T-helper 1 cell treated with Interleukin-12 subunit alpha and Interleukin-12 subunit beta and Interleukin-4 antibody, amounts not matched to agents 30 ng/mL and 1 ng/mL, for 36 hours (primary cell): Measurements from ENCODE around the gene CALU. TPM values are rescaled to one million over a fixed set of nuclear protein-coding genes. Genes with fewer than 3 reads are reported as not detected.

Experiments
- intact Hi-C: fragments of 100-400 bp; cut with micrococcal nuclease; formaldehyde crosslinking; loops from one replicate; pipeline ENCODE4 v1.15.1; 2024
- total RNA-seq: library from RNA; stranded (reverse); gene quantifications from 2 replicates; pipeline ENCODE4 v1.2.3, GENCODE V29; 2022

The CALU gene
- total RNA-seq, 1 donor from 2014 or later: 42.4 TPM

- intact Hi-C loops: no loop called here
These were observed 5.3 kb downstream of the CALU start for GRCh38 chr7:128744366-128744905.

DNA sequence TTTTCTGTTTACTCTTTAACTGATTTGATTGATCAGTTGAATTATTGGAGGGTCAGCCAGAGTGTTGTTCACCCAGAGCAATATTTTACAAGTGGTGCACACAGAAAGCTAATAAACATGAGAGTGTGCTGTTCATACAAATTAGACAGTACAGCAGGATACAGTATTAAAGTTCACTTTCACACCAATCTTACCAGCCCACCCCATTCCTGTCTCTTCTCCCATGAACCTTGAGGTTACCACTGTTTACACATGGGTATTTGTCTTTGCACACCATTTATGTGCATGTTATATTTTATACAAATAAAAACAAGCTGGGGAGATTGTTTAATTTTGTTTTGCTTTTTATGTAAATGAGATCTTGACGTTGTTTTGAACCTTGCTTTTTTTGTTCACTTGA is 6.5 kb downstream of the CALU start:
- intact Hi-C loops: no loop called here

DNA sequence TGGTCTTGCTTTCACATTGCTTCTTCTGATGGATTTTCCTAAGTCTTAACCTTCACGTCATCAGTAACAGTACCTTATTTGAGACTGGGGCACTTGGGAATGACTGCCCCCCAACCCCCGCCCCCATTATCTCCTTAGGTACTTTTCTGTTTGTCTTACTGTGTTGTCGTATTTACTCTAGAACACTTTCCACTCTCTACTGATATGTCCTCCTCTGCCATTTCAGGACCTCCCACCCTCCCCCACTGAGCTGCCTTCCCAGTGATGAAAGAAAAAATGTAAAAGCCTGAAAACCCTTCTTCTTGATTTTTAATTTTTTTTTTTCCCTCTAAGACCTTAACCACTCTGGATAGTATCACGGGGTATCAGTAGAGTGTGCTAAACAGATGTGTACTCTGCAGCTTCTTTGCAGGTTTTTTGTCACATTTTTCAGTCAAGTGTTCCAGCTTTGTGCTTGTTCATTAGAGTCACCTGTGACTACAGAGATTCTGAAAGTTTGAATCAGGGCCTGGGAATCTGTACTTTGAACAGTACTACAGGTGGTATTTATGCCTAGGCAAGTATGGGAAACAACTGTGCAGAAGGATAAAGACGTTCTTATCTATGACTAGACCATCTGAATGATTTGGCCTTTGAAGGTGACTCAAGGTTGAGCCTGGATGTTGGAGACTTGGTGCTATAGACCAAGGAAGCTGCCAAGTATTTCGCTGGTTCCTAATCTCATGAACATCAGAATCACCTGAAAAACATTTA is 8.3 kb downstream of the CALU start:
- intact Hi-C loops: no loop called here

GRCh38 chr7:128752251-128752650 is 13.1 kb downstream of the CALU start:
- intact Hi-C loops: no loop called here

DNA sequence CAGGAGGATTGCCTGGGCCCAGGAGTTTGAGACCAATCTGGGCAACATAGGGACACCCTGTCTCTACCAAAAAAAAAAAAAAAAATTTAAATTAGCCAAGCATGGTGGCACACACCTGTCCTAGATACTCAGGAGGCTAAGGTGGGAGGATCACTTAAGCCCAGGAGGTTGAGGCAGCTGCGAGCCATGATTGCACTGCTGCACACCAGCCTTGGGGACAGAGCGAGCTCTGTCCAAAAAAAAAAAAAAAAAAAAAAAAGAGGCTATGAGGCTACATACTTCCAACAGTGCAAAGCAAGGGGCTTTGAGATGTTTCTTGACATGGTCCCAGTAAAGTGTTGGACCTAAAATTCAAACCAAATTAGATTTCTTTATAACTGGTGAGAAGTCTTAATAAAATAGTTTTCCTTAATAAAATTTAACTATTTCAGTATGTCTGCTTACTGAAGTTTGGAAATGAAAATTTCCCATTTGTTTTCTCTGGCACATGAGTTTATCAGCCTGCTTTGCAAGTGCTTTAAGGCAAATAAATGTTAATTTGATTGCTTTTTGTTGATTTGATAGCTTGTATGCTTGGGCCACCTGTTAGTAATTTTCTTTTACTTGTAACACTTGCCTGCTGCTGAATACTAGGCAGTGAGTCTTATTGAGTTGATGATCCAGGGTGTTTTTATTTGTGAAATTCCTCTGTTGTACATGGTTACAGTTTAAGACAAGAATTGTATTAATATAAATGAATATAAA is 16.1 kb downstream of the CALU start:
- intact Hi-C loops: no loop called here

DNA sequence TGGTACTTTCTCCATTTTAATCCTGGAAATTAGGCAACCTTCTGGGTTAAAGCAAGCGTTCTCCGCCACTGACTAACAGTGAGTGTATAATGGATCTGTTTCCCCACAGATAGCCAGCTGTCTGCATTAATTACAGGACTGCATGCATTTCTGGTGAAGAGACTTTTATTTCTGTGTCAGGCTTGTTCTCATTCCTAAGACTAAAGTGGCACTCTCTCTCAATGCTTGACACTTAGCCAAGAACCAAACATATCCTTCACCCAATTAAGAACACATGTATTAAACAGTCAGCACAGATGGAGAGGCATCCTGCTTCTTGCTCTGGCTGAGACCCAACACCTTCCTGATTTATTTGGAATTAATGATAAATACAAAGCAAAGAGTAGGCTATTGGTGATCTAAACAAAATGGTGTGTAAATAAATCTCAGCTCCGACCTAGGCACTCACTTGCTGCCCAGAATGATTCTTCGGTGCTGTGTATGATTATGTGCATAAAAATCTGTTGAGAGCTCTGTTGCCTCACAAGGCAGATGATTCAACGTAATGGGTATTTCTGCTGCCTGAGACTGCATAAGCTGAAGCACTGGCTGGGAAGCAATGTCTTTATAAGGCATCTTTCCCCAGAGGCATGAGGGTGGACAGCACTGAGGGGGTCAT is 16.8 kb downstream of the CALU start:
- intact Hi-C loops: no loop called here

DNA sequence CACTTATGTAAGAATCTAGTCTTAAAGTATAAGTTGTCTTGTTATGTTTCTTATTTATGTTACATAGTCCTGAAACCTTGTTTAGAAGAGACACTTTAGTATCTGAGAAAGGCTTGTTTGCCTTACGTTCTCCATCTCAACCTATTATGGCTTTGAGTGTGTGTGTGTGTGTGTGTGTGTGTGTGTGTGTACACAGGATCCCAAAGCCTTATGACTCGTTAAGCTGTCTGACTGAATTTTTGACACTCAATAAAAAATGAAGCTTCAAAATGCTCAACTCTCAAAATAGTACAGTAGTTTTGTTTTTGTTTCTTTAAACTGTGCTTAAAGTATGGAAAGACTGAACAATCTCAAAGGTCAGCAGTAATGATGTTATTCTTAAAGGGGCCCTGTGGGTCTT is 18.0 kb downstream of the CALU start:
- intact Hi-C loops: no loop called here

DNA sequence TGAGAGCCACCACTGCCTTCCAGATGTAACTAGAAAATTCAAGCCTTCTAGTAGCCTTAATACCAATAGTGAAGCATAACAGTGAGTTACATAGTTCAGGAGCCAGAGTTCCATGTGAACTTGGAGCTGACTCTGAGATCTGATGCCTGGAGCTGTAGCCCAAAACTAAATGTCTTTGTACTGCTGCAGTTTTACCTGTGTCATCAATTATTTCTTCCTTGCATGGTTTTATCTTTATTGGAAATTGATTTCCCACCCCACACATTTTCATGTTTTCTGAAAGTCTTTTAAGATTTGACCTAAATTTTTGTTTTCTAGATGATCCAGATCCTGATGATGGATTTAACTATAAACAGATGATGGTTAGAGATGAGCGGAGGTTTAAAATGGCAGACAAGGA is 19.4 kb downstream of the CALU start:
- intact Hi-C loops: no loop called here

DNA sequence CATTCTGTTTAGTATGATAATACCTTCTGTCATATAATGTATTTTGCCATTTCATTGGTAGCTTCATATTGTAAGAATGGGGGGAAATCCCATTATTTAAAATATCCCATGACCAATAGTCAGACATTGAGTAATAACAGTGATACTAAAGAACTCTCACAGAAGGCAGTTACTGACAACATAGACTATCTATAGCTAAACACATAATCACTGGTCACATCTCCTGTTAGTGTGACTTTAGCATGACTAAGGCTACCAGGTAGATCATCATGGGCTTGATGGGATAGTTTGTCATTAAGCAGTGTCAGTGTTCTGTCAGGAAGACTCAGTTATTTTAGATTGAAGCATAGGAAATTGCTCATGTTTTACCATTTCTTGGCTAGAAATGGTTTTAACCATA is 20.1 kb downstream of the CALU start:
- intact Hi-C loops: no loop called here

- intact Hi-C loops: no loop called here
These were observed 24.4 kb downstream of the CALU start for GRCh38 chr7:128763541-128763940.

DNA sequence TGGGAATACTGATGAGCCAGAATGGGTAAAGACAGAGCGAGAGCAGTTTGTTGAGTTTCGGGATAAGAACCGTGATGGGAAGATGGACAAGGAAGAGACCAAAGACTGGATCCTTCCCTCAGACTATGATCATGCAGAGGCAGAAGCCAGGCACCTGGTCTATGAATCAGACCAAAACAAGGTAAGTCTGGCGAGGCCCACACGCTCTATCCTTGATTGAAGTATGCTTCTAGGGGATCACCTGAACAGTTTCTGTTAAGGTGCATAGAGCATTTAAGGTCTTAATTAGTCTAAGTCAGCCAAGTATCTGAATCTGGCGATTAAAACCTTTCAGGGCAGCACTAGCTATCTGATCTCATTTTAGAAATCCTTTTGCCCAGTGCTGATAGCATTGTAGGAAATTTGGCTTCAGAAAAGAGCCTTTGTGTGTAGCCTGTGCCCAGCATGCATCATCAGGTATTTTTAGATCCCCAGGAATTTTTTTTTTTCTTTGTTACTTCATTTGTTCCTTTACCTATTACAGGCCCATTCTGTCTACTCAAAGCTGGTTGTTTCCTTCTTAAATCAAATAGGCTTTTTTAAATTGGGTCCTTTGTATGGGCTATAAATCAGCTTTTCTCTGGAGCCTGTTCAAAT is 28.4 kb downstream of the CALU start:
- intact Hi-C loops: no loop called here

GRCh38 chr7:128770233-128770632 is 31.1 kb downstream of the CALU start:
- intact Hi-C loops: no loop called here

- intact Hi-C loops: no loop called here
These were observed 34.4 kb downstream of the CALU start for GRCh38 chr7:128773604-128774003.

GRCh38 chr7:128774029-128774689 is 35.0 kb downstream of the CALU start:
- intact Hi-C loops: no loop called here

DNA sequence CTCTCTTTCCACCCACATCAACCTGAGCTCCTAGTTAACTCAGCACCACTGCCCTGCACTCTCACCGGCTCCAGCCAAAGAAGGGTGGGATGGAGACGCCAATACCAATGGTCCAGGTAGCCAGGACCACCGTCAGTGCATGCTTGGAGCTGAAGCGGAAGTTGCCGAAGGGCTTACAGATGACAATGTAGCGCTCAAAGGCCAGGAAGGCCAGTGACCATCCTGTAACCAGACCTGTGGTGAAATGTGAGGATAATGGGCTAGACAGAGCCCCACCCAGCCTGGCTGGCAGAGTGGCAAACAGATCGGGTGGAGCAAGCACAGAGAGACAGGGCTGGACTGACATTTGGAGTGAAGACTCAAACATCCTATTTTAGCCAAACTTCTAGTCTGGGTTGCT is 35.8 kb downstream of the CALU start:
- intact Hi-C loops: no loop called here

DNA sequence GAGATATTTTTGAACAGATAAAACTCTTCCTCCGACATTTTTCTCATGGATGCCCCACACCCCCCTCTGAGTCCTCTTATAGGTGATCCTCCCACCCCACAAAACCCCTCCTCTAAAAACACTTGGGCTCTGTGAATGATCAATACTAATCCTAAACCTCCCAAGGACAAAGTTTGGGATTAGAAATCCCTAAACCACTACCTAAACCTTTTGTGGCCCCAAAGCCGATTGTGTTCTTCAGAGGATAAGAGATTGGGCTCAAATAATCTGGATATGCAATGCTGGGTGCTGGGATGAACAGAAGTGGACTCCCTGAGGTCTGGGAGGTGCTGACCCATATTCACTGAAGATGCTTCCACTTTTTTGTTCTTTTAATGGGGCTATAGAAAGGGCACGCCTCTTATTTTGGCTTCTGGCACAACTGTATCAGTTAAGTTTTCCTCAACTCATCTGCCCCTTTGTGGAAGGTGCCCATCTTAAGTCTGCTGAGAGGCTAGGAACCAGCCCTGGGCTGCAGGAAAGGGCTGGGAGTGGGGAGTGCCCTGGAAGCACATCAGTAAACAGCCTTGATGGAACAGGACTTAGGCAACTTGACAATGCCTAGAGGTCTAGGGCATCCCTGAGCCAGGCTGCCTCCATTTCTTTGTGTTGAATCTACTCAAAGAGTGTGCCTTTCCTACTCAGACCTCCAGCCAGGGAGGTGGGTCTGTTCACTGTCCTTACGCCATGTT is 36.8 kb downstream of the CALU start, which contains the start of gene OPN1SW:
Gene OPN1SW (minus strand): TSS at position 51 of the 731 bp plus-strand sequence. CDS start 13 bp downstream, at position 38.
- intact Hi-C loops: no loop called here

GRCh38 chr7:128777156-128778123 is 38.3 kb downstream of the CALU start:
- intact Hi-C loops: no loop called here

DNA sequence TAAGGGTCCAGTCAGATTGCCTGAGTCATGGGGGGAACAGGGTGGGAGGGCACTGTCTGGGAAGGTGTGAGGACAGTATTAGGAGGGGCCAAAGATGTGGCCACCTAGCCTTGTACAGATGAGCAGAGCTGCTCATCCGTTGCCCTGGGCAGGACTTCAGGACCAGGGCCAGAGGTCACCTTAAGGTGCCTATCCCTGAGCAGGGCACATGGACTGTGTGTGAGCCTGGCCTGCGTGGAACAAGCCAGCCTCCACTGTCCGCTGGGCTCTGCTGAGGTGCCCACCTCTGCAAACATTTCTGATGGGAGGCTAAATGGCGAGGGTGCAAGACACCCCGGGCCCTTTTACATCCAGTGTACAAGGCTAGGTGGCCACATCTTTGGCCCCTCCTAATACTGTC is 39.8 kb downstream of the CALU start:
- intact Hi-C loops: no loop called here

- intact Hi-C loops: no loop called here
These were observed 42.0 kb downstream of the CALU start for GRCh38 chr7:128781126-128781525.
